ENCODE measurements around the gene ARHGAP21. TPM values are rescaled to one million over a fixed set of nuclear protein-coding genes. Genes with fewer than 3 reads are reported as not detected.

The ARHGAP21 gene
- total and polyA plus RNA-seq, 2 experiments from 2014 or later, result 15.3 to 44.5 TPM

GRCh38 chr10:24708081-24708480 is 15.6 kb downstream of the ARHGAP21 start:
- peaks cover 95% of the 10 kb centered on the region for H3K79me2 ChIP-seq (replicated peaks; ENCODE audit: insufficient read depth)
- no peaks in the 10 kb centered on the region for H3K9me2 ChIP-seq (ENCODE audit: insufficient read depth)
- H3K27me3 Mint-ChIP-seq (ENCODE audit: insufficient read depth, low read depth, poor library complexity), result no peaks in the 10 kb centered on the region
- H3K27ac Mint-ChIP-seq, result no peak overlapping the region
- H3K4me3 ChIP-seq, result no peak overlapping the region
- H3F3A ChIP-seq (replicated peaks; ENCODE audit: low read depth), result no peaks in the 10 kb centered on the region
- no peaks in the 10 kb centered on the region for H3K27me3 ChIP-seq (ENCODE audit: insufficient read depth)
- DNase-seq (ENCODE audit: low spot score) (no peak), ATAC-seq (no peak)
- H3K4me1 Mint-ChIP-seq, result peaks cover 6% of the 10 kb centered on the region; the same call in 1 of the 3 replicates
- H4K20me1 ChIP-seq (replicated peaks; ENCODE audit: insufficient read depth), result peaks cover 9% of the 10 kb centered on the region; the same call in 1 of the 2 replicates
- H3K36me3 Mint-ChIP-seq (ENCODE audit: low read depth), result no peaks in the 10 kb centered on the region
- no peak overlapping the region for H3K4me3 Mint-ChIP-seq
- no peaks in the 10 kb centered on the region for H3K4me1 ChIP-seq (ENCODE audit: insufficient read depth)
- no peaks in the 10 kb centered on the region for H3K9me3 Mint-ChIP-seq
- TF ChIP-seq ZNF114 (CRISPR knock-in tag; IDR thresholded peaks at IDR 0.05), result no peak
- no peak for TF ChIP-seq ZNF331 (CRISPR knock-in tag; IDR thresholded peaks at IDR 0.05; ENCODE audit: low read depth)
- no peak for TF ChIP-seq CREB1 (CRISPR knock-in tag; IDR thresholded peaks at IDR 0.05; ENCODE audit: low read depth)
- TF ChIP-seq POLR2AphosphoS5 (IDR thresholded peaks at IDR 0.05; ENCODE audit: low read depth), result no peak
- TF ChIP-seq EZH2 (IDR thresholded peaks at IDR 0.05; ENCODE audit: low read depth, unreplicated experiment), result no peak
- no peak for TF ChIP-seq STAT1 (IDR thresholded peaks at IDR 0.05; ENCODE audit: unreplicated experiment)
- TF ChIP-seq ETS1 (IDR thresholded peaks at IDR 0.05), result no peak
- no peak for TF ChIP-seq ZNF462 (CRISPR knock-in tag; IDR thresholded peaks at IDR 0.05)
- TF ChIP-seq CTCF (conservative IDR thresholded peaks at IDR 0.05; ENCODE audit: low read depth in 2 of 2), result no peak
- TF ChIP-seq EZH2phosphoT487 (IDR thresholded peaks at IDR 0.05; ENCODE audit: unreplicated experiment), result no peak
- H3K27ac ChIP-seq (ENCODE audit: low read depth), result no peak overlapping the region
- H2AFZ ChIP-seq, result no peak overlapping the region
- no peak overlapping the region for H3K4me2 ChIP-seq
- no peaks in the 10 kb centered on the region for H3K36me3 ChIP-seq (ENCODE audit: insufficient read depth)

Measured in GM23338 (cell line).